Heart right ventricle (tissue), 16 donors: ENCODE measurements around the gene ESYT3. TPM values are rescaled to one million over a fixed set of nuclear protein-coding genes. Genes with fewer than 3 reads are reported as not detected.
"Not testable (repeated sequence)": the region's sequence is repeated elsewhere in the genome, so short reads cannot be mapped to it uniquely, and the experiment has no call there.

Experiments
- ATAC-seq, 8 donors: fragments of 200-7000 bp; cut with Tn5 transposase; one replicate each; pipeline ENCODE4 v1.9.1; 2020; ENCODE audit warnings: mild to moderate bottlenecking in 8 of 8, moderate library complexity in 8 of 8, moderate number of reproducible peaks in 1 of 8
- DNase-seq, 2 donors: peaks; one replicate each; pipeline ENCODE4 v3.0.0-alpha.2; 2020
- H3K27ac ChIP-seq, 10 donors: fragments of 200-600 bp; sonication (generic) in 2 of 10; one replicate each; pipeline versions ENCODE4 v1.5.0 to v1.8.0; 2020 to 2022; ENCODE audit warnings: mild to moderate bottlenecking in 3 of 10
- H3K27me3 ChIP-seq, 7 donors: fragments of 200-600 bp; one replicate each; pipeline ENCODE4 v1.8.0; 2021 to 2022; ENCODE audit warnings: mild to moderate bottlenecking in 2 of 7
- H3K36me3 ChIP-seq, 9 donors: fragments of 200-600 bp; sonication (generic) in 1 of 9; one replicate each; pipeline versions ENCODE4 v1.5.0 to v1.8.0; 2020 to 2022; ENCODE audit warnings: mild to moderate bottlenecking in 2 of 9
- H3K4me1 ChIP-seq, 9 donors: fragments of 200-600 bp; sonication (generic) in 1 of 9; one replicate each; pipeline versions ENCODE4 v1.5.0 to v1.8.0; 2020 to 2022; ENCODE audit warnings: mild to moderate bottlenecking in 4 of 9
- H3K4me3 ChIP-seq, 10 donors: fragments of 200-600 bp; sonication (generic) in 2 of 10; one replicate each; pipeline versions ENCODE4 v1.5.0 to v1.8.0; 2020 to 2022; ENCODE audit warnings: mild to moderate bottlenecking in 7 of 10, moderate library complexity in 2 of 10
- H3K9me3 ChIP-seq, 11 donors: fragments of 200-600 bp in 10 of 11; sonication (generic) in 2 of 11; one replicate each; pipeline versions ENCODE4 v1.5.0 to v1.8.0; 2013 to 2022; ENCODE audit warnings: mild to moderate bottlenecking in 2 of 11, control low read depth in 1 of 11, moderate library complexity in 1 of 11
- WGBS, 2 donors: extraction: QIAGEN DNeasy Blood & Tissue Kit; methylation state at CpG; one replicate each; pipeline ENCODE4 v1.1.7; 2013; ENCODE audit warnings: inconsistent platforms in 1 of 2; 5-methylcytosine and 5-hydroxymethylcytosine counted together
- intact Hi-C, 10 donors: fragments of 100-400 bp; cut with DNase I; formaldehyde crosslinking; loops; one replicate each; pipeline versions ENCODE4 v1.11.1 to v1.14.2; 2022
- polyA plus RNA-seq, 2 donors: library from polyadenylated mRNA; stranded (reverse); fragments of 200-250 nt; gene quantifications; one replicate each; pipeline ENCODE4 v1.2.3, GENCODE V29; 2013
- total RNA-seq, 10 donors: library from RNA; stranded (reverse); fragmentation: NEBNext Ultra II Directional in 3 of 10; extraction: Animal tissue kit (Norgen Biotek cat#: 25700) in 3 of 10; gene quantifications; one replicate each; pipeline versions ENCODE4 v1.2.1 to v1.2.4, GENCODE V29; 2021 to 2023
- TF ChIP-seq, protein P1 (sequence below), 9 donors: fragments of 200-600 bp; sonication (generic) in 2 of 9; IDR thresholded peaks; one replicate each; pipeline versions ENCODE4 v1.5.0 to v1.8.0; 2021 to 2022; ENCODE audit warnings: antibody characterized with exemption in 9 of 9, mild to moderate bottlenecking in 5 of 9, moderate library complexity in 1 of 9
- donor health status: Arrhythmogenic right ventricular cardiomyopathy.
- donor health status: ischemic (EF 13 %, LVEDD 7.1; RV severe dilation, severe dysfunction).
- donor health status: healthy with polysubstance abuse.
- donor health status: DM: no; HTN: yes; CAD: no.
- donor health status: DM: no; HTN: no; CAD: no.
- donor health status: ischemic (EF 25% LVEDD 6.9; RV normal size, moderate dysfunction).
- donor health status: ischemic (EF 25% LVEDD 5.7; RV mildly dilated, moderate dysfunction).
- donor health status: healthy.
- donor health status: DM: yes; HTN: yes; CAD: no.
- donor health status: Ischemic cardiomyopathy.
- donor health status: ischemic (EF 35%, LVEDD 5.7; RV mildly dilated, moderate dysfunction).
- donor health status: nonischemic (EF 11% LVEDD 7.7; RV severe dilation, severe dysfunction).
- donor health status: DM: yes; HTN: yes; CAD: no.
- donor health status: PGD.
- donor health status: ischemic (EF 29% LVEDD 5.4; RV normal size, mild dysfunction).
- donor health status: nonischemic (EF 23%, LVEDD 6.1; RV moderate dilation, normal function).

The ESYT3 gene
- total and polyA plus RNA-seq, 12 donors, result 0.26 to 2.4 (median 1.1) TPM

DNA sequence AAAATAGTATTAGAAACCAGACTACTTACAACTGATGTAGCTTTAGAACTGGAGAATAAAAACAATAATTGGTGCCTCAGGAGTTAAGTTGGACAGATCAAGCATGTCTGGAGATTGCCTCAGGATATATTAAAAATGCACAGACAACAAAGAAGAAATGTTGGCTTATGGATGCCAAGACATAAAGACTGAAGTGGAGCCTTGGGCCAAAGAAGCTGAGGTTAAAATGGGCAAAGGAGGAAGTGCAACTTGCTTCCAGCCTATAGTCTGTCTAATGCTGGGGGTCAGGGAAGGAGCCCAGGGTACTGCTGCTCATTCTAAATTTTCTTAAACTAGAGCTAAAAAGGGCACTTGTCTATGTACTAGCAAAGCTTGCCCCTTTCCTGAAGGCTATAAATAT is 77.5 kb downstream of the ESYT3 start:
- no peak for DNase-seq
- no peaks in the 10 kb centered on the region for H3K27me3 ChIP-seq
- intact Hi-C loops, result no loop called here
- no peak overlapping the region for H3K4me3 ChIP-seq
- H3K36me3 ChIP-seq, result peaks cover 0 to 20% (median 0%) of the 10 kb centered on the region in 9 donors
- no peaks in the 10 kb centered on the region for H3K9me3 ChIP-seq
- peaks cover 0 to 21% (median 0%) of the 10 kb centered on the region in 9 donors for H3K4me1 ChIP-seq
- ATAC-seq, result no peak
- TF ChIP-seq, protein P1, sequence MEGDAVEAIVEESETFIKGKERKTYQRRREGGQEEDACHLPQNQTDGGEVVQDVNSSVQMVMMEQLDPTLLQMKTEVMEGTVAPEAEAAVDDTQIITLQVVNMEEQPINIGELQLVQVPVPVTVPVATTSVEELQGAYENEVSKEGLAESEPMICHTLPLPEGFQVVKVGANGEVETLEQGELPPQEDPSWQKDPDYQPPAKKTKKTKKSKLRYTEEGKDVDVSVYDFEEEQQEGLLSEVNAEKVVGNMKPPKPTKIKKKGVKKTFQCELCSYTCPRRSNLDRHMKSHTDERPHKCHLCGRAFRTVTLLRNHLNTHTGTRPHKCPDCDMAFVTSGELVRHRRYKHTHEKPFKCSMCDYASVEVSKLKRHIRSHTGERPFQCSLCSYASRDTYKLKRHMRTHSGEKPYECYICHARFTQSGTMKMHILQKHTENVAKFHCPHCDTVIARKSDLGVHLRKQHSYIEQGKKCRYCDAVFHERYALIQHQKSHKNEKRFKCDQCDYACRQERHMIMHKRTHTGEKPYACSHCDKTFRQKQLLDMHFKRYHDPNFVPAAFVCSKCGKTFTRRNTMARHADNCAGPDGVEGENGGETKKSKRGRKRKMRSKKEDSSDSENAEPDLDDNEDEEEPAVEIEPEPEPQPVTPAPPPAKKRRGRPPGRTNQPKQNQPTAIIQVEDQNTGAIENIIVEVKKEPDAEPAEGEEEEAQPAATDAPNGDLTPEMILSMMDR (IDR thresholded peaks at IDR 0.05), result no peak
- H3K27ac ChIP-seq, result no peak overlapping the region

DNA sequence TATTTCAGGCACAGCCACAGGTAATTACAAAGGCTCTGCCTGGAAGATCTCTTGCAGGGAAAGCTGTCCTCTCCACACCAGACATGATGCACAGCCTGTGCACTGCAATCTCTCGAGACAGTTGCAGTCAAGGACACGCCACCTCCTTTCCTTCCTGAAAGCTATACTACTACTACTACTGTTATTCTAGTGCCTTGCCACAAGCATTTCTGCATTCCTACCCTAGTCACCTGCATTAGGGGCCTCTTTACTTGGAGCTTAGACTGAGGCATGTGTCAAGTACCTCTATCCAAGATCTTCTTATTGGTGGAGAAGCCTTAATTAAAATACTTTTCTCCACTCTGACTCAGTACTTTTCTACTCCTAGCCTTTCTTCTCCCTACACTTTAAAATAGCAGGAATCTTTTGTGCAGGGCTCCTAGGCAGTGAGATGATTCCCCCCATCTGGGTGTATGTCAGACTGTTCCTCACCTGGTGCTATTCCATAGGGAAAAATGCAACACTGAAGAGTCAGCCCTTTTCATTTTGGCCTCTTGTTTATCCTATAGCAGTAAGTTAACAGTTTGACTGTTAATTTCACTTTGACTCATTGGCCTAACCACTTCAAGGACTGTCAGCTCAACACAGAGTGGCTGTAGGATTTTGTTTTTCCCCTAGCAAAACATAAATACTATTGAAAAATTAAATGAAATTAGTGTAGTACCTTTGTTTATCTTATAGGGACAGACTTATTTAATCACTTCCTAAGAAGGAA is 78.9 kb downstream of the ESYT3 start:
- H3K4me1 ChIP-seq, result peaks cover 0 to 23% (median 0%) of the 10 kb centered on the region in 9 donors
- H3K27ac ChIP-seq, result no peak overlapping the region
- intact Hi-C loops, result no loop called here
- H3K9me3 ChIP-seq, result peaks cover 0 to 12% (median 7%) of the 10 kb centered on the region in 11 donors
- H3K36me3 ChIP-seq, result peaks cover 0 to 20% (median 6%) of the 10 kb centered on the region in 9 donors
- no peak overlapping the region for H3K4me3 ChIP-seq
- TF ChIP-seq, protein P1 (IDR thresholded peaks at IDR 0.05), result no peak
- 65 to 73% methylated on average over 2 of the region's 2 CpGs for WGBS, 2 donors
- no peaks in the 10 kb centered on the region for H3K27me3 ChIP-seq
- peak in 2 of 8 donors; percentile 27 to 39 for ATAC-seq
- DNase-seq, result no peak

DNA sequence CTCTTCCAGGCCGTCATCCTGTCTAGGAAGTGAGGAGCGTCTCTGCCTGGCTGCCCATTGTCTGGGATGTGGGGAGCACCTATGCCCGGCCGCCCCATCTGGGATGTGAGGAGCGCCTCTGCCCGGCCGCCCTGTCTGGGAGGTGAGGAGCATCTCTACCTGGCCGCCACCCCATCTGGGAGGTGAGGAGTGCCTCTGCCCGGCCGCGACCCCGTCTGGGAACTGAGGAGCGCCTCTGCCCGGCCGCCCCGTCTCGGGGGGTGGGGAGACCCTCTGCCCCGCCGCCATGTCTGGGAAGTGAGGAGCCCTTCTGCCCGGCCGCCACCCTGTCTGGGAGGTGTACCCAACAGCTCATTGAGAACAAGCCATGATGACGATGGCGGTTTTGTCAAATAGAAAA is 87.0 kb downstream of the ESYT3 start:
- WGBS, 2 donors, result 95 to 98% methylated on average over 23 of the region's 23 CpGs
- H3K27ac ChIP-seq, ATAC-seq, H3K4me1 ChIP-seq, H3K4me3 ChIP-seq, DNase-seq, intact Hi-C loops, H3K27me3 ChIP-seq: not testable (repeated sequence)
- H3K36me3 ChIP-seq, result peaks cover 0 to 26% (median 12%) of the 10 kb centered on the region in 9 donors
- H3K9me3 ChIP-seq, result peaks cover 0 to 18% (median 9%) of the 10 kb centered on the region in 11 donors

Other genes starting within 250 kb of the ESYT3 start
- 10 to 100 TPM; 28.2 to 49.3 (median 30.1) TPM for gene ARMC8, start 247.3 kb upstream of the ESYT3 start, total RNA-seq
- 10 to 100 TPM; 13.8 to 23.0 TPM for gene ARMC8, start 247.3 kb upstream of the ESYT3 start, polyA plus RNA-seq
- gene NME9, start 104.8 kb upstream of the ESYT3 start, total RNA-seq, result under 1 TPM in 1 of 10 donors, not detected in 9; 0.44 TPM
- gene NME9, start 104.8 kb upstream of the ESYT3 start, polyA plus RNA-seq, result under 1 TPM in 1 of 2 donors, not detected in 1; 0.15 TPM
- 100 to 1,000 TPM; 221 to 381 (median 266) TPM for gene MRAS, start 86.0 kb upstream of the ESYT3 start, total RNA-seq
- 100 to 1,000 TPM in 1 of 2 donors, 10 to 100 TPM in 1; 78.6 to 128 TPM for gene MRAS, start 86.0 kb upstream of the ESYT3 start, polyA plus RNA-seq
- 10 to 100 TPM; 22.2 to 32.2 (median 24.8) TPM for gene CEP70, start 159.6 kb downstream of the ESYT3 start, total RNA-seq
- 10 to 100 TPM; 10.6 to 11.5 TPM for gene CEP70, start 159.6 kb downstream of the ESYT3 start, polyA plus RNA-seq
- gene FAIM, start 174.2 kb downstream of the ESYT3 start, total RNA-seq, result 1 to 10 TPM; 1.5 to 3.6 (median 2.7) TPM
- gene FAIM, start 174.2 kb downstream of the ESYT3 start, polyA plus RNA-seq, result 10 to 100 TPM in 1 of 2 donors, 1 to 10 TPM in 1; 5.6 to 15.7 TPM